MM.1S (cell line): ENCODE results near the gene COL20A1.

Source experiments
- DNase-seq: peaks from one replicate; pipeline ENCODE4 v3.0.0-alpha.2; 2015
- H2AFZ ChIP-seq: fragments of 300-600 bp; sonication (generic); 2 replicates; pipeline ENCODE4 v1.6.0; 2016; ENCODE audit warnings: antibody characterized with exemption, low read length
- H3F3A ChIP-seq: fragments of 300-600 bp; sonication (generic); 2 replicates; pipeline ENCODE4 v1.6.1; 2016; ENCODE audit warnings: mild to moderate bottlenecking, antibody characterized with exemption, low read length, moderate library complexity, mixed read lengths; ENCODE audit not compliant: insufficient read depth
- H3K27ac ChIP-seq: fragments of 300-600 bp; sonication (generic); 2 replicates; pipeline ENCODE4 v1.5.1; 2016; ENCODE audit warnings: mild to moderate bottlenecking, low read length
- H3K27me3 ChIP-seq: fragments of 300-600 bp; sonication (generic); replicated peaks from 2 replicates; pipeline ENCODE4 v1.6.0; 2016; ENCODE audit warnings: low read length; ENCODE audit not compliant: insufficient read depth
- H3K36me3 ChIP-seq: fragments of 300-600 bp; sonication (generic); replicated peaks from 2 replicates; pipeline ENCODE4 v1.6.1; 2016; ENCODE audit warnings: mild to moderate bottlenecking, low read length, mixed read lengths; ENCODE audit not compliant: insufficient read depth
- H3K4me1 ChIP-seq: fragments of 300-600 bp; sonication (generic); 2 replicates; pipeline ENCODE4 v1.6.1; 2016; ENCODE audit warnings: low read length, mixed read lengths
- H3K4me2 ChIP-seq: fragments of 300-600 bp; sonication (generic); 2 replicates; pipeline ENCODE4 v1.6.0; 2016; ENCODE audit warnings: low read depth, low read length
- H3K4me3 ChIP-seq: fragments of 300-600 bp; sonication (generic); 2 replicates; pipeline ENCODE4 v1.5.1; 2016; ENCODE audit warnings: low read length, mixed read lengths
- H3K79me2 ChIP-seq: fragments of 300-600 bp; sonication (generic); 2 replicates; pipeline ENCODE4 v1.6.1; 2016; ENCODE audit warnings: mixed run types, low read length, mixed read lengths
- H3K9ac ChIP-seq: fragments of 300-600 bp; sonication (generic); 2 replicates; pipeline ENCODE4 v1.6.1; 2016; ENCODE audit warnings: low read length, mixed read lengths
- H3K9me2 ChIP-seq: fragments of 300-600 bp; sonication (generic); replicated peaks from 2 replicates; pipeline ENCODE4 v1.6.1; 2016; ENCODE audit warnings: mild to moderate bottlenecking, low read length, mixed read lengths; ENCODE audit not compliant: insufficient read depth
- H3K9me3 ChIP-seq: fragments of 300-600 bp; sonication (generic); replicated peaks from 2 replicates; pipeline ENCODE4 v1.6.1; 2016; ENCODE audit warnings: mild to moderate bottlenecking, low read length, mixed read lengths; ENCODE audit not compliant: insufficient read depth
- H4K20me1 ChIP-seq: fragments of 300-600 bp; sonication (generic); 2 replicates; pipeline ENCODE4 v1.6.1; 2016; ENCODE audit warnings: mild to moderate bottlenecking, low read length, moderate library complexity, mixed read lengths; ENCODE audit not compliant: insufficient read depth
- CTCF ChIP-seq: fragments of 300-600 bp; sonication (generic); IDR thresholded peaks from 2 replicates; pipeline ENCODE4 v1.5.1; 2016; ENCODE audit warnings: antibody characterized with exemption, low read length, mixed read lengths
- EZH2 ChIP-seq: fragments of 300-600 bp; sonication (generic); optimal IDR thresholded peaks from 2 replicates; pipeline ENCODE3; 2017; ENCODE audit warnings: low read depth, mild to moderate bottlenecking, antibody characterized with exemption, low read length, mixed read lengths
- EZH2phosphoT487 ChIP-seq: fragments of 300-600 bp; sonication (generic); IDR thresholded peaks from 2 replicates; pipeline ENCODE4 v1.6.1; 2018; ENCODE audit warnings: antibody characterized with exemption, low read length

The COL20A1 gene

GRCh38 chr20:63296531-63297299, 3.7 kb downstream of the COL20A1 start:
- Histone ChIP-seq H3K27me3 (peaks cover 93% of the 10 kb centered on the region), H3K79me2 (no peaks in the 10 kb centered on the region), H3K36me3 (no peaks in the 10 kb centered on the region), H4K20me1 (no peaks in the 10 kb centered on the region), H3K4me2 (no peak overlapping the region), H3K9ac (no peak overlapping the region), H3K9me3 (no peaks in the 10 kb centered on the region), H3K4me1 (no peaks in the 10 kb centered on the region), H3F3A (no peaks in the 10 kb centered on the region), H3K4me3 (no peak overlapping the region), H3K27ac (no peak overlapping the region), H3K9me2 (no peaks in the 10 kb centered on the region), H2AFZ (no peak overlapping the region)
- TF ChIP-seq EZH2 (no peak), EZH2phosphoT487 (no peak), CTCF (no peak)
- no peak for DNase-seq

GRCh38 chr20:63297371-63297781, 4.4 kb downstream of the COL20A1 start:
- no peaks in the 10 kb centered on the region for H3K36me3 ChIP-seq
- H3K9me2 ChIP-seq: no peaks in the 10 kb centered on the region
- no peaks in the 10 kb centered on the region for H3F3A ChIP-seq
- no peak overlapping the region for H3K4me3 ChIP-seq
- H3K4me1 ChIP-seq: no peaks in the 10 kb centered on the region
- H3K4me2 ChIP-seq: no peak overlapping the region
- H3K27ac ChIP-seq: no peak overlapping the region
- H3K79me2 ChIP-seq: no peaks in the 10 kb centered on the region
- no peak for TF ChIP-seq EZH2phosphoT487
- no peak for TF ChIP-seq EZH2
- no peak for TF ChIP-seq CTCF
- no peaks in the 10 kb centered on the region for H3K9me3 ChIP-seq
- no peaks in the 10 kb centered on the region for H4K20me1 ChIP-seq
- H2AFZ ChIP-seq: no peak overlapping the region
- peaks cover 93% of the 10 kb centered on the region for H3K27me3 ChIP-seq
- no peak for DNase-seq
- H3K9ac ChIP-seq: no peak overlapping the region

GRCh38 chr20:63297796-63298572, 5.0 kb downstream of the COL20A1 start:
- Histone ChIP-seq H3K4me1 (no peaks in the 10 kb centered on the region), H3K9me3 (no peaks in the 10 kb centered on the region), H3F3A (no peaks in the 10 kb centered on the region), H3K36me3 (no peaks in the 10 kb centered on the region), H3K9ac (no peak overlapping the region), H3K27ac (no peak overlapping the region), H2AFZ (no peak overlapping the region), H3K27me3 (peaks cover 94% of the 10 kb centered on the region), H3K9me2 (no peaks in the 10 kb centered on the region), H4K20me1 (no peaks in the 10 kb centered on the region), H3K4me2 (no peak overlapping the region), H3K4me3 (no peak overlapping the region), H3K79me2 (no peaks in the 10 kb centered on the region)
- no peak for DNase-seq
- TF ChIP-seq EZH2phosphoT487 (no peak), EZH2 (no peak), CTCF (no peak)
